Globus pallidus (tissue), 1 donor: ENCODE results near the gene CCR5.

Experiments
- DNase-seq: peaks from one replicate; pipeline ENCODE4 v3.0.0-alpha.2; 2015; ENCODE audit warnings: low spot score

The CCR5 gene

DNA sequence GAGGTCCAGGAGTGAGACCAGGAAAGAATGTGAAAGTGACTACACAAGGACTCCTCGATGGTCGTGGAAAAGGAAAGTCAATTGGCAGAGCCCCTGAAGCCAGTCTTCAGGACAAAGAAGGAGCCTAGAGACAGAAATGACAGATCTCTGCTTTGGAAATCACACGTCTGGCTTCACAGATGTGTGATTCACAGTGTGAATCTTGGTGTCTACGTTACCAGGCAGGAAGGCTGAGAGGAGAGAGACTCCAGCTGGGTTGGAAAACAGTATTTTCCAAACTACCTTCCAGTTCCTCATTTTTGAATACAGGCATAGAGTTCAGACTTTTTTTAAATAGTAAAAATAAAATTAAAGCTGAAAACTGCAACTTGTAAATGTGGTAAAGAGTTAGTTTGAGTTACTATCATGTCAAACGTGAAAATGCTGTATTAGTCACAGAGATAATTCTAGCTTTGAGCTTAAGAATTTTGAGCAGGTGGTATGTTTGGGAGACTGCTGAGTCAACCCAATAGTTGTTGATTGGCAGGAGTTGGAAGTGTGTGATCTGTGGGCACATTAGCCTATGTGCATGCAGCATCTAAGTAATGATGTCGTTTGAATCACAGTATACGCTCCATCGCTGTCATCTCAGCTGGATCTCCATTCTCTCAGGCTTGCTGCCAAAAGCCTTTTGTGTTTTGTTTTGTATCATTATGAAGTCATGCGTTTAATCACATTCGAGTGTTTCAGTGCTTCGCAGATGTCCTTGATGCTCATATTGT is 10.8 kb upstream of the CCR5 start:
- DNase-seq = peak; percentile 72

DNA sequence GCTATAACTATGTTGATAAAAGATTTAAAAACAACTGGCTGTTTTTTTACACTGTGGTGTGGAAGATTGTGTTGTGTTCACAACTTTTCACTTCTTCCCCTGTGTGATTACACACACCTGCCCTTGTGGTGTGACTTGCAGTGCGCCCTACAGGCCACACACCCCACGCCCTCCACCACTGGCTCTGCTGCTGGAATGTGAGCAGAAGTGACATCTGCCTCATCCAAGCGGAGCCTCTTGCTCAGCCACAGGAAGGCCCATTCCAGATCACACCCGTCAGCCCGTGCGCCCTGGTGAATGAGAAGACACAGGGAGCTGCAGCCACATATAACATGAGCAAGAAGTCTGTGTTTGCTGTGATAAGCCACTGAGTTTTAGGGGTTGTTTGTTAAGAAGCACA is 9.8 kb upstream of the CCR5 start:
- DNase-seq = no peak

- no peak for DNase-seq
Observed at GRCh38 chr3:46361408-46362283, 9.1 kb upstream of the CCR5 start.

DNA sequence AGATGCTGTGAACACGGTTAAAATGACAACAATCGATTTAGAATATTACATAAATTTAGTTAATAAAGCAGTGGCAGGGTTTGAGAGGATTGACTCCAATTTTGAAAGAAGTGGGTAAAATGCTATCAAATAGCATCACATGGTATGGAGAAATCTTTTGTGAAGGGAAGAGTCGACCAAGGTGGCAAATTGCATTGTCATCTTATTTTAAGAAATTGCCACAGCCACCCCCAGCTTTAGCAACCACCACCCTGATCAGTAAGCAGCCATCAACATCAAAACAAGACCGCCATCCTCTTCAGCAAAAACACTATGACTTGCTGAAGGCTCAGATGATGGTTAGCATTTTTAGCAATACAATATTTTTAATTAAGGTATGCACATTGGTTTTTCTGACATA is 5.7 kb upstream of the CCR5 start:
- no peak for DNase-seq

DNA sequence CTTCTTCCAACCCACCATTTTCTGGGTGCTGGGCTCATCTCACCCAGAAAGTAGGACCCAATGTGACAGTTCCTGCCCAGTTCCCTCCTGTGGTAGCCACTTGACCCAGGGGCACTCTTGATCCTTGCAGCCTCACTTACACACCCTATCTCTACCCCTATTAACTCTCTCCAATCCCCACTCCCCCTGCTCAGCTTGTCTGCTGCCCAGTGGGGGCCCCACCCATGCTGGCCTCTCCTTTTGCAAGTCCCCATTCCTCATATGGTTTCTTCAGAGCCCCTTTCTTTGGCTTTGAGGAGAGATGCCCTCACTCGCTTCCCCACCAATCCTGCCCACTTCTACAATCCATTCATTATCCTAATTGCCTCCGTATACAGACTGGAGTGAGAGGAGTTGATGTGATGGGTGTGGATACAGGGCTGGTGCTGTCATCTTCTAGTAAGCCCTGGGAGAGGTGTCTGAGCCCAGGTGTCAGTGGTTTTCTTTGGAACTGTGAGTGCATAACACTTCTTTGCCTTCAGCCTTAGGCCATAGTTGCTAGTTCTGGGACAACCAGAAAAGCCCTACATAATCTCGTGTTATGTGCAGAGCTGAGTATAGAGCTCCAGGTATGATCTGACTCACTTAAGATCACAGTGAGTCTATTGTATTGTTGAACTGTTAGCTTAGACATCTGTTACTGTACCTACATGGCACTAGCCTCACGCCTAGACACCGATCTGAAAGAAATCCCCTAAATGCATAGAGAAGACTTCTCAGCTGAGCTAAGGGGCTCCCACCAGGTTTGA is 4.8 kb upstream of the CCR5 start:
- no peak for DNase-seq

GRCh38 chr3:46367811-46368210 is 2.9 kb upstream of the CCR5 start:
- no peak for DNase-seq

- DNase-seq = peak; percentile 70
Observed at GRCh38 chr3:46368569-46368968, 2.2 kb upstream of the CCR5 start.

GRCh38 chr3:46369151-46369550 is 1.6 kb upstream of the CCR5 start:
- DNase-seq = no peak

GRCh38 chr3:46369675-46370132 is 1.0 kb upstream of the CCR5 start:
- DNase-seq = no peak

DNA sequence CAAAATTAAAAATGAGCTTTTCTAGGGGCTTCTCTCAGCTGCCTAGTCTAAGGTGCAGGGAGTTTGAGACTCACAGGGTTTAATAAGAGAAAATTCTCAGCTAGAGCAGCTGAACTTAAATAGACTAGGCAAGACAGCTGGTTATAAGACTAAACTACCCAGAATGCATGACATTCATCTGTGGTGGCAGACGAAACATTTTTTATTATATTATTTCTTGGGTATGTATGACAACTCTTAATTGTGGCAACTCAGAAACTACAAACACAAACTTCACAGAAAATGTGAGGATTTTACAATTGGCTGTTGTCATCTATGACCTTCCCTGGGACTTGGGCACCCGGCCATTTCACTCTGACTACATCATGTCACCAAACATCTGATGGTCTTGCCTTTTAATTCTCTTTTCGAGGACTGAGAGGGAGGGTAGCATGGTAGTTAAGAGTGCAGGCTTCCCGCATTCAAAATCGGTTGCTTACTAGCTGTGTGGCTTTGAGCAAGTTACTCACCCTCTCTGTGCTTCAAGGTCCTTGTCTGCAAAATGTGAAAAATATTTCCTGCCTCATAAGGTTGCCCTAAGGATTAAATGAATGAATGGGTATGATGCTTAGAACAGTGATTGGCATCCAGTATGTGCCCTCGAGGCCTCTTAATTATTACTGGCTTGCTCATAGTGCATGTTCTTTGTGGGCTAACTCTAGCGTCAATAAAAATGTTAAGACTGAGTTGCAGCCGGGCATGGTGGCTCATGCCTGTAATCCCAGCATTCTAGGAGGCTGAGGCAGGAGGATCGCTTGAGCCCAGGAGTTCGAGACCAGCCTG is 984 bp downstream of the CCR5 start:
- no peak for DNase-seq

DNA sequence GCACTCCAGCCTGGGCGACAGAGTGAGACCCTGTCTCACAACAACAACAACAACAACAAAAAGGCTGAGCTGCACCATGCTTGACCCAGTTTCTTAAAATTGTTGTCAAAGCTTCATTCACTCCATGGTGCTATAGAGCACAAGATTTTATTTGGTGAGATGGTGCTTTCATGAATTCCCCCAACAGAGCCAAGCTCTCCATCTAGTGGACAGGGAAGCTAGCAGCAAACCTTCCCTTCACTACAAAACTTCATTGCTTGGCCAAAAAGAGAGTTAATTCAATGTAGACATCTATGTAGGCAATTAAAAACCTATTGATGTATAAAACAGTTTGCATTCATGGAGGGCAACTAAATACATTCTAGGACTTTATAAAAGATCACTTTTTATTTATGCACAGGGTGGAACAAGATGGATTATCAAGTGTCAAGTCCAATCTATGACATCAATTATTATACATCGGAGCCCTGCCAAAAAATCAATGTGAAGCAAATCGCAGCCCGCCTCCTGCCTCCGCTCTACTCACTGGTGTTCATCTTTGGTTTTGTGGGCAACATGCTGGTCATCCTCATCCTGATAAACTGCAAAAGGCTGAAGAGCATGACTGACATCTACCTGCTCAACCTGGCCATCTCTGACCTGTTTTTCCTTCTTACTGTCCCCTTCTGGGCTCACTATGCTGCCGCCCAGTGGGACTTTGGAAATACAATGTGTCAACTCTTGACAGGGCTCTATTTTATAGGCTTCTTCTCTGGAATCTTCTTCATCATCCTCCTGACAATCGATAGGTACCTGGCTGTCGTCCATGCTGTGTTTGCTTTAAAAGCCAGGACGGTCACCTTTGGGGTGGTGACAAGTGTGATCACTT is 2.0 kb downstream of the CCR5 start:
- DNase-seq = no peak

DNA sequence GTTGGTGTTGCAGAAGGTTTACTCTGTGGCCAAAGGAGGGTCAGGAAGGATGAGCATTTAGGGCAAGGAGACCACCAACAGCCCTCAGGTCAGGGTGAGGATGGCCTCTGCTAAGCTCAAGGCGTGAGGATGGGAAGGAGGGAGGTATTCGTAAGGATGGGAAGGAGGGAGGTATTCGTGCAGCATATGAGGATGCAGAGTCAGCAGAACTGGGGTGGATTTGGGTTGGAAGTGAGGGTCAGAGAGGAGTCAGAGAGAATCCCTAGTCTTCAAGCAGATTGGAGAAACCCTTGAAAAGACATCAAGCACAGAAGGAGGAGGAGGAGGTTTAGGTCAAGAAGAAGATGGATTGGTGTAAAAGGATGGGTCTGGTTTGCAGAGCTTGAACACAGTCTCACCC is 4.0 kb downstream of the CCR5 start:
- no peak for DNase-seq

GRCh38 chr3:46375218-46375617 is 4.5 kb downstream of the CCR5 start:
- DNase-seq = no peak

DNA sequence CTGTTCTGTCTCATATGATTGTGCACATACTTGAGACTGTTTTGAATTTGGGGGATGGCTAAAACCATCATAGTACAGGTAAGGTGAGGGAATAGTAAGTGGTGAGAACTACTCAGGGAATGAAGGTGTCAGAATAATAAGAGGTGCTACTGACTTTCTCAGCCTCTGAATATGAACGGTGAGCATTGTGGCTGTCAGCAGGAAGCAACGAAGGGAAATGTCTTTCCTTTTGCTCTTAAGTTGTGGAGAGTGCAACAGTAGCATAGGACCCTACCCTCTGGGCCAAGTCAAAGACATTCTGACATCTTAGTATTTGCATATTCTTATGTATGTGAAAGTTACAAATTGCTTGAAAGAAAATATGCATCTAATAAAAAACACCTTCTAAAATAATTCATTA is 5.1 kb downstream of the CCR5 start:
- no peak for DNase-seq

DNA sequence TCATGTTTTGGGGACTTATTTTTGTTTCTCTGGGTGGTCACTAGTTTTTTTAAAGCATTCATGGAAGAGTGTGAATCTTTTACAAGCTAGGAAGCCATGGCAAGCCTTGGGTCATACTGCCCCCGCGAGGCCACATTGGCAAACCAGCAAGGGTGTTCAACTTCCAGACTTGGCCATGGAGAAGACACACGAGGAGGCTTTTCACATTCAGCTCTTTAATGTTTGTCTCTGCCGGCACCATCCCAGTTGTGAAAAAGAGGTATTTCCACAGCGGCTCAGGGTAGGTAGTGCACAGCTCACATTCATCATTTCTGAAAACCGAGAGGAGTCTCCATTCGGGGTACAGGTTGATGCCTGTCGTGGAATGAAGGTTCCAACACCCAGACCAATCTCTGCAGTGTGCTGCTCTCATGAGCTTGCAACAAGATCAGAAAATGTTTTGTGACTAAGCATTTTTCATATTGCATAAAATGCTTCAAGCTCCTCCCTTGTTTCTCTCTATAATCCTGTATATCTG is 7.7 kb downstream of the CCR5 start:
- peak; percentile 57 for DNase-seq

DNA sequence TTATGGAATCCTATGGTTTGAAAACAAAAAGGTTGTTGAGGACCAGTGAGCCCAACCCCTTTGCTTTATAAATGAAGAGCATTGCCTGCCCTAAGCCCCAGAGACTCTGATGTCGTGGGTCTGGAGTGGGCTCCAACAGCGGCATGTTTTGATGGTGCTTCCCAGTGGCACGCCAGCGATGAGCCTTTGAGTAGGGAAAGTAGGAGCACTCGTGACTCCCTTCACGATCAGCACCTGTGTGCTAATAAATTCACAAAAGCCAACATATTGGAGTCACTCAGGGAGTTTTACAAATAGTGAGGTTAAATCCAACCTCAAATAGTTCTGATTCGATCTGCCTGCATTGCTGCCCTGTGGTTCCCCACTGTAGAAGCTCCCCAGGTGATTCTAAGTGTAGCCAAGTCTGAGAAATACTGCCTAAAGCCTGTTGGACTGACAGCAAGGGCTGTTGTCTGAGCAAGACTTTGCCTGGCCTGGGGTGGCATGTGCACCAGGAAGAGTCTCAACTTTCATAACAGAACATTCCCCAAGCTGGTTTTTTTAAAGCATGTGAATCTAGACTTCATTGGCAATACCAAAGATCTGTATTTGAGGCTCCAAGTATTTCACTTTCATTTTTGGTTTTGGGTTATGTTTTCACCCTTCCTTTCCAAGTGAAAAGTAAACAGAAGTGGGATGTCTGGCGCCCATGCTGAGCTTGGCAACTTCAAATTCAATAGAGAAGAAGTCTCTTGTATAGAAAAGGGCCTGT is 9.9 kb downstream of the CCR5 start:
- DNase-seq = no peak

DNA sequence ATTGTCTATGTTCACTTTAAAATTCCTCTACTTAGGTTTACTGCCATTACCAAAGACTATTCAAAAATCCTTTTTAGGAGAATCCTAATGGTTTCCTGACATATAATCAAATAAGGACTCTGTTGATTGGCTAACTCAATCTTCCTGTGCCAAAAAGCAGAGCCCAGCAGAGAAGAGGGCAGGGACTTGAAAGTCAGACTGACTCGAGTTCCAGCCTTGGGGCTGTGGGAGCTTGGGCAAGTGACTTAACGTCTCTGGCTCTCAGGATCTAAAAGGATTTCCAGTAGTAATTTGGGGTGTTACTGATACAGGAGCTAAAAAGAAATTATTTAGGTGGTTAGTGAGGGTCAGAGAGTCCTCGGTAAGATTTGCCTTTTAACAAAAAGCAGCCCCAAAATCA is 10.9 kb downstream of the CCR5 start:
- DNase-seq = no peak

GRCh38 chr3:46383211-46383950 is 12.6 kb downstream of the CCR5 start:
- no peak for DNase-seq

- no peak for DNase-seq
Observed at GRCh38 chr3:46383951-46384330, 13.2 kb downstream of the CCR5 start.
